HG03521 (cell line): Measurements from ENCODE around the gene SMC1A.
"Not testable (repeated sequence)": the region's sequence is repeated elsewhere in the genome, so short reads cannot be mapped to it uniquely, and the experiment has no call there.

Experiments used
- ATAC-seq: cut with Tn5 transposase; IDR thresholded peaks from one replicate; pipeline ENCODE4 v1.9.1; 2021; ENCODE audit warnings: mild to moderate bottlenecking, moderate library complexity; ENCODE audit not compliant: unreplicated experiment

Gene SMC1A

GRCh38 chrX:53422086-53422860, at the start of gene SMC1A:
TSS of gene SMC1A (minus strand) at chrX:53422654. CDS start at chrX:53422600, 54 bp downstream.
- ATAC-seq = peak; percentile 90

GRCh38 chrX:53471346-53471745, 48.9 kb upstream of the SMC1A start:
- no peak for ATAC-seq

- ATAC-seq = not testable (repeated sequence)
Measured at GRCh38 chrX:53468659-53469058, 46.2 kb upstream of the SMC1A start.

- ATAC-seq = no peak
Measured at GRCh38 chrX:53458082-53458481, 35.6 kb upstream of the SMC1A start.

- ATAC-seq = no peak
Measured at GRCh38 chrX:53456254-53456653, 33.8 kb upstream of the SMC1A start.

GRCh38 chrX:53452812-53453211, 30.4 kb upstream of the SMC1A start:
- no peak for ATAC-seq

GRCh38 chrX:53449632-53450031, 27.2 kb upstream of the SMC1A start:
- ATAC-seq = no peak

- no peak for ATAC-seq
Measured at GRCh38 chrX:53447441-53447840, 25.0 kb upstream of the SMC1A start.

GRCh38 chrX:53445977-53446376, 23.5 kb upstream of the SMC1A start:
- ATAC-seq = no peak

- ATAC-seq = no peak
Measured at GRCh38 chrX:53442322-53442631, 19.8 kb upstream of the SMC1A start.

- ATAC-seq = no peak
Measured at GRCh38 chrX:53441531-53442321, 19.3 kb upstream of the SMC1A start.

GRCh38 chrX:53440621-53441517, 18.4 kb upstream of the SMC1A start:
- ATAC-seq = no peak

GRCh38 chrX:53440101-53440500, 17.6 kb upstream of the SMC1A start:
- ATAC-seq = no peak

- ATAC-seq = no peak
Measured at GRCh38 chrX:53438832-53439230, 16.4 kb upstream of the SMC1A start.

- no peak for ATAC-seq
Measured at GRCh38 chrX:53438174-53438831, 15.8 kb upstream of the SMC1A start.

- no peak for ATAC-seq
Measured at GRCh38 chrX:53437206-53437605, 14.8 kb upstream of the SMC1A start.

GRCh38 chrX:53435997-53436396, 13.5 kb upstream of the SMC1A start:
- peak; percentile 68 for ATAC-seq

GRCh38 chrX:53433651-53434639, 11.5 kb upstream of the SMC1A start, which contains the start of gene HSD17B10:
TSS of gene HSD17B10 (minus strand) at chrX:53434370. CDS start at chrX:53434345, 25 bp downstream.
- ATAC-seq = peak; percentile 95

GRCh38 chrX:53430231-53430630, 7.8 kb upstream of the SMC1A start:
- no peak for ATAC-seq
